ENCODE data around the gene KIF26B. TPM values are rescaled to one million over a fixed set of nuclear protein-coding genes. Genes with fewer than 3 reads are reported as not detected.
A peak's percentile ranks its signal among the peaks of the same experiment; 100 is the strongest.

KIF26B gene
- total and polyA plus RNA-seq, 10 of the 15 experiments (the other 5 are each of a cell fraction or from before 2014, with no cell fraction given) = 0.35 to 11.6 (median 2.2) TPM

- TF ChIP-seq YBX1 (IDR thresholded peaks at IDR 0.05) (no peak), POLR2AphosphoS5 (IDR thresholded peaks at IDR 0.05; ENCODE audit: low read length) (no peak), KDM1A (IDR thresholded peaks at IDR 0.05; ENCODE audit: borderline replicate concordance) (no peak)
Measured at GRCh38 chr1:245377854-245378253, 223.1 kb downstream of the KIF26B start (continued).

GRCh38 chr1:245378311-245378722, 223.5 kb downstream of the KIF26B start:
- H2AFZ ChIP-seq (ENCODE audit: control insufficient read depth, low read depth, low read length) = no peak overlapping the region
- in situ Hi-C loops (cut with MboI) = no loop called here
- ATAC-seq = peak; percentile 20; the same call in 1 of the 3 replicates
- no peak overlapping the region for H3K4me3 ChIP-seq
- no peaks in the 10 kb centered on the region for H3K36me3 ChIP-seq (ENCODE audit: control insufficient read depth in 2 of 2, insufficient read depth in 2 of 2, low read length in 1 of 2)
- no peaks in the 10 kb centered on the region for H4K20me1 ChIP-seq (ENCODE audit: control insufficient read depth, insufficient read depth)
- no peaks in the 10 kb centered on the region for H3K4me1 ChIP-seq (ENCODE audit: control insufficient read depth, insufficient read depth, low read length)
- TF ChIP-seq HSF1 (IDR thresholded peaks at IDR 0.05; ENCODE audit: low read depth, low read length) = no peak
- TF ChIP-seq RAD21 (IDR thresholded peaks at IDR 0.05; ENCODE audit: insufficient read depth, low read depth, low read length) = no peak
- TF ChIP-seq HDAC6 (IDR thresholded peaks at IDR 0.05; ENCODE audit: unreplicated experiment) = no peak
- no peak for TF ChIP-seq KAT2A (conservative IDR thresholded peaks at IDR 0.05; ENCODE audit: control insufficient read depth, low read depth, low read length)
- no peak for TF ChIP-seq CHD2 (IDR thresholded peaks at IDR 0.05; ENCODE audit: borderline replicate concordance, low read depth, low read length)
- TF ChIP-seq MEF2B (IDR thresholded peaks at IDR 0.05; ENCODE audit: partially characterized antibody, poor library complexity, severe bottlenecking) = no peak
- TF ChIP-seq CEBPB (IDR thresholded peaks at IDR 0.05; ENCODE audit: borderline replicate concordance in 1 of 2, low read depth in 2 of 2, low read length in 2 of 2) = no peak
- TF ChIP-seq BACH1 (IDR thresholded peaks at IDR 0.05; ENCODE audit: borderline replicate concordance) = no peak
- no peak for TF ChIP-seq ATF3 (IDR thresholded peaks at IDR 0.05; ENCODE audit: borderline replicate concordance, extremely low read depth, low read depth, low read length)
- no peak for TF ChIP-seq ZNF592 (IDR thresholded peaks at IDR 0.05)
- TF ChIP-seq STAT3 (IDR thresholded peaks at IDR 0.05; ENCODE audit: low read depth, low read length) = no peak
- no peak overlapping the region for H3K9ac ChIP-seq (ENCODE audit: control insufficient read depth, insufficient read depth, low read length)
- intact Hi-C loops (cut with micrococcal nuclease; ENCODE audit: unreplicated experiment) = loop anchor here (1.0 kb wide), 1 partner anchor 45 kb away; no protein-coding TSS in a partner anchor
- no peaks in the 10 kb centered on the region for H3K9me3 ChIP-seq (replicated peaks; ENCODE audit: control insufficient read depth, insufficient read depth, low read length)
- ChIA-PET CTCF (no interaction called here), SMC1A (ENCODE audit: uncharacterized antibody, unreplicated experiment) (no interaction called here), POLR2A (no interaction called here), RAD21 (ENCODE audit: unreplicated experiment) (no interaction called here)
- H3K27me3 ChIP-seq (replicated peaks in 1 of 2; ENCODE audit: control insufficient read depth in 2 of 2, insufficient read depth in 2 of 2, low read length in 1 of 2) = peaks cover 0 to 2% of the 10 kb centered on the region in 2 experiments; a peak in 1 of 4 replicates
- FAIRE-seq = no peak
- BruUV-seq (replicated peaks) = no TSS peak
- no peak for DNase-seq (ENCODE audit: low read depth, low spot score)
- H3K27ac ChIP-seq (ENCODE audit: control insufficient read depth, insufficient read depth) = no peak overlapping the region
- no peaks in the 10 kb centered on the region for H3K79me2 ChIP-seq (ENCODE audit: control insufficient read depth, insufficient read depth, low read length)
- WGBS (ENCODE audit: insufficient coverage, insufficient replicate concordance, low lambda C conversion rate, missing lambda C conversion rate) = 0% methylated on average over 2 of the region's 2 CpGs
- H3K4me2 ChIP-seq (ENCODE audit: control insufficient read depth, insufficient read depth) = no peak overlapping the region
